Spleen (tissue), 11 donors: ENCODE results near the gene KHDC4. TPM values are rescaled to one million over a fixed set of nuclear protein-coding genes. Genes with fewer than 3 reads are reported as not detected.

Source experiments
- DNase-seq: peaks from one replicate; pipeline ENCODE4 v3.0.0-alpha.2; 2020
- H3K27ac ChIP-seq, 8 donors: fragments of 200-600 bp; sonication (generic) in 7 of 8; 1 replicate in 4 of 8; 2 replicates in 4 of 8; pipeline versions ENCODE4 v1.5.0 to v1.8.0; 2016 to 2021; ENCODE audit warnings: inconsistent platforms in 4 of 8, mild to moderate bottlenecking in 4 of 8, moderate library complexity in 1 of 8
- H3K27me3 ChIP-seq, 7 donors: fragments of 200-600 bp; sonication (generic) in 6 of 7; replicated peaks in 1 of 7; 1 replicate in 4 of 7; 2 replicates in 3 of 7; pipeline versions ENCODE4 v1.5.0 to v1.8.0; 2016 to 2021; ENCODE audit warnings: inconsistent platforms in 3 of 7, mild to moderate bottlenecking in 1 of 7
- H3K36me3 ChIP-seq, 6 donors: fragments of 200-600 bp; sonication (generic) in 5 of 6; 1 replicate in 4 of 6; 2 replicates in 2 of 6; pipeline versions ENCODE4 v1.5.0 to v1.8.0; 2016 to 2021; ENCODE audit warnings: inconsistent platforms in 2 of 6
- H3K4me1 ChIP-seq, 6 donors: fragments of 200-600 bp; sonication (generic) in 5 of 6; 1 replicate in 3 of 6; 2 replicates in 3 of 6; pipeline versions ENCODE4 v1.5.0 to v1.8.0; 2016 to 2021; ENCODE audit warnings: inconsistent platforms in 3 of 6
- H3K4me3 ChIP-seq, 8 donors: fragments of 200-600 bp; sonication (generic) in 7 of 8; 1 replicate in 4 of 8; 2 replicates in 4 of 8; pipeline versions ENCODE4 v1.5.0 to v1.8.0; 2016 to 2021; ENCODE audit warnings: inconsistent platforms in 4 of 8, mild to moderate bottlenecking in 4 of 8, moderate library complexity in 2 of 8
- H3K9me3 ChIP-seq, 8 donors: fragments of 200-600 bp; sonication (generic) in 7 of 8; 1 replicate in 4 of 8; 2 replicates in 4 of 8; pipeline versions ENCODE4 v1.5.0 to v1.8.0; 2016 to 2021; ENCODE audit warnings: inconsistent platforms in 4 of 8
- POLR2A ChIP-seq, 3 donors: fragments of 450-650 bp; IDR thresholded peaks; one replicate each; pipeline ENCODE4 v1.5.1; 2017; ENCODE audit warnings: antibody characterized with exemption in 3 of 3, mild to moderate bottlenecking in 1 of 3
- POLR2AphosphoS5 ChIP-seq, 3 donors: sonication (generic); formaldehyde crosslinking; IDR thresholded peaks; one replicate each; pipeline ENCODE4 v1.5.1; 2017; ENCODE audit warnings: antibody characterized with exemption in 3 of 3
- WGBS, 5 donors: extraction: QIAGEN DNeasy Blood & Tissue Kit in 3 of 5; methylation state at CpG; one replicate each; pipeline versions ENCODE4 v1.1.5 to v1.1.7; 2013 to 2018; 5-methylcytosine and 5-hydroxymethylcytosine counted together
- intact Hi-C: fragments of 100-400 bp; cut with DNase I; formaldehyde crosslinking; loops from one replicate; pipeline ENCODE4 v1.15.0; 2023; ENCODE audit warnings: low total_unique reads
- polyA plus RNA-seq, 3 donors: library from polyadenylated mRNA; stranded (reverse); fragments of 200-250 nt; gene quantifications; one replicate each; pipeline ENCODE4 v1.2.1, GENCODE V29; 2013
- total RNA-seq, 7 donors: library from RNA; depleted of rRNA in 3 of 7; stranded (reverse); fragments of >200 nt in 3 of 7; fragmentation: NEBNext Ultra II Directional in 4 of 7; extraction: Animal tissue kit (Norgen Biotek cat#: 25700) in 4 of 7; gene quantifications; one replicate each; pipeline versions ENCODE4 v1.1.0 to v1.2.1, GENCODE V29; 2016 to 2021
- TF ChIP-seq, protein P1 (sequence below), 11 experiments: fragments of 200-600 bp in 7 of 11; fragments of 450-650 bp in 4 of 11; sonication (generic) in 4 of 11; IDR thresholded peaks in 8 of 11; conservative IDR thresholded peaks in 3 of 11; 1 replicate in 7 of 11; 2 replicates in 4 of 11; pipeline versions ENCODE4 v1.4.0 to v1.8.0; 2016 to 2021; ENCODE audit warnings: antibody characterized with exemption in 11 of 11, inconsistent platforms in 4 of 11, mild to moderate bottlenecking in 1 of 11
- donor health status: healthy with polysubstance abuse.
- donor health status: DM: no; HTN: no; CAD: no; lungs with moderate emphysema.
- donor health status: DM: no; HTN: no; CAD: no.
- donor health status: Bipolar disorder and iron deficiency.
- donor health status: healthy.
- donor health status: DM: no; HTN: no; CAD: no.
- donor health status: DM: yes; HTN: yes; CAD: no.

KHDC4 gene
- total and polyA plus RNA-seq, 10 donors: 24.9 to 70.5 (median 50.7) TPM

DNA sequence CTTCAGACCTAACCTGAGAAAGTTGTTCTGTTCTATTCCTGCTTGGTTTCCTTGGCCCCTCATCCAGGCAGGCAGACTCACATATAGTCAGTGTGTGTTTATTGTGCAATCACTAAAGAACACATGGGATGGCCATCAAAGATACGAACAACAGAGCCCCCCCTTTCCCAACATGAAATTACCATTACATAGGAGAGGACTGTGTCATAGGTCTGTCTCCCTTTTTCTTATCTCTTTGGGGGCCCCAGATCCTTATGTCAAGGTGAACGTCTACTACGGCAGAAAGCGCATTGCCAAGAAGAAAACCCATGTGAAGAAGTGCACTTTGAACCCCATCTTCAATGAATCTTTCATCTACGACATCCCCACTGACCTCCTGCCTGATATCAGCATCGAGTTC lies 53.3 kb downstream of the KHDC4 start:
- H3K9me3 ChIP-seq: no peaks in the 10 kb centered on the region
- intact Hi-C loops: no loop called here
- H3K27ac ChIP-seq: no peak overlapping the region
- H3K36me3 ChIP-seq: peaks cover 0 to 29% (median 2%) of the 10 kb centered on the region in 6 donors
- H3K27me3 ChIP-seq: no peaks in the 10 kb centered on the region
- TF ChIP-seq, protein P1, sequence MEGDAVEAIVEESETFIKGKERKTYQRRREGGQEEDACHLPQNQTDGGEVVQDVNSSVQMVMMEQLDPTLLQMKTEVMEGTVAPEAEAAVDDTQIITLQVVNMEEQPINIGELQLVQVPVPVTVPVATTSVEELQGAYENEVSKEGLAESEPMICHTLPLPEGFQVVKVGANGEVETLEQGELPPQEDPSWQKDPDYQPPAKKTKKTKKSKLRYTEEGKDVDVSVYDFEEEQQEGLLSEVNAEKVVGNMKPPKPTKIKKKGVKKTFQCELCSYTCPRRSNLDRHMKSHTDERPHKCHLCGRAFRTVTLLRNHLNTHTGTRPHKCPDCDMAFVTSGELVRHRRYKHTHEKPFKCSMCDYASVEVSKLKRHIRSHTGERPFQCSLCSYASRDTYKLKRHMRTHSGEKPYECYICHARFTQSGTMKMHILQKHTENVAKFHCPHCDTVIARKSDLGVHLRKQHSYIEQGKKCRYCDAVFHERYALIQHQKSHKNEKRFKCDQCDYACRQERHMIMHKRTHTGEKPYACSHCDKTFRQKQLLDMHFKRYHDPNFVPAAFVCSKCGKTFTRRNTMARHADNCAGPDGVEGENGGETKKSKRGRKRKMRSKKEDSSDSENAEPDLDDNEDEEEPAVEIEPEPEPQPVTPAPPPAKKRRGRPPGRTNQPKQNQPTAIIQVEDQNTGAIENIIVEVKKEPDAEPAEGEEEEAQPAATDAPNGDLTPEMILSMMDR (IDR thresholded peaks at IDR 0.05 in 8 of 11, conservative IDR thresholded peaks at IDR 0.05 in 3 of 11): no peak
- TF ChIP-seq POLR2AphosphoS5 (IDR thresholded peaks at IDR 0.05) (no peak), POLR2A (IDR thresholded peaks at IDR 0.05) (no peak)
- no peak for DNase-seq
- no peaks in the 10 kb centered on the region for H3K4me1 ChIP-seq
- 89 to 94% (median 91%) methylated on average over 6 of the region's 6 CpGs for WGBS, 5 donors
- H3K4me3 ChIP-seq: no peak overlapping the region

DNA sequence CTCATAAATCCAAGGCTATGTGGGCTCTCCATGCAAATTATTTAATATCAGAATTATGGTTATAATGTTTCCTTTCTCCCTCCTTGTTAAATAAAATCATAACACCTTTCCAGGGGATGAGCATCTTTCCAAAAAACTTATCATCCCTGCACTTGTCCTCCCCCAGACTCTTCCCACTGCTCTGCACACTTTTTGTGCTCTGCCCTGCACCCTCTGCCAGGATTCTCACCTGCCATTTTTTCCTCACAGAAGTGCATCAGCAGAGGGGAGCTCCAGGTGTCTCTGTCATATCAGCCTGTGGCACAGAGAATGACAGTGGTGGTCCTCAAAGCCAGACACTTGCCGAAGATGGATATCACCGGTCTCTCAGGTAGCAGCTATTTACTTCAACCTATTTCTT lies 54.0 kb downstream of the KHDC4 start:
- WGBS, 5 donors: 96 to 100% (median 98%) methylated on average over 2 of the region's 2 CpGs
- no peak for DNase-seq
- intact Hi-C loops: no loop called here
- Histone ChIP-seq H3K4me1 (no peaks in the 10 kb centered on the region), H3K36me3 (peaks cover 0 to 29% (median 2%) of the 10 kb centered on the region in 6 donors), H3K27ac (no peak overlapping the region), H3K27me3 (no peaks in the 10 kb centered on the region), H3K9me3 (no peaks in the 10 kb centered on the region), H3K4me3 (no peak overlapping the region)
- TF ChIP-seq, protein P1 (IDR thresholded peaks at IDR 0.05 in 8 of 11, conservative IDR thresholded peaks at IDR 0.05 in 3 of 11): no peak
- no peak for TF ChIP-seq POLR2A (IDR thresholded peaks at IDR 0.05)
- no peak for TF ChIP-seq POLR2AphosphoS5 (IDR thresholded peaks at IDR 0.05)

DNA sequence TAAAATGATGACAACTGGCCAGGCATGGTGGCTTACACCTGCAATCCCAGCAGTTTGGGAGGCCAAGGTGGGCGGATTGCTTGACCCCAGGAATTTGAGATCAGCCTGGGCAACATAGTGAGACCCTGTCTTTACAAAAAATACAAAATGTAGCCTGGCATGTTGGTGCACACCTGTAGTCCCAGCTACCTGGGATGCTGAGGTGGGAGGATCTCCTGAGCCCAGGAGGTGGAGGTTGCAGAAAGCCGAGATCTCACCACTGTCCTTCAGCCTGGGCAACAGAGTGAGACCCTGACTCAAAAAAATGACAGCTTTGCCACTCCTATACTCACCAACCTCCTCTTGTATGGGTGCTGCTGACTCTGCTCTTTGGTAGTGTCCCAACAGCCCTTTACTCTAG lies 56.3 kb downstream of the KHDC4 start:
- Histone ChIP-seq H3K27ac (no peak overlapping the region), H3K27me3 (no peaks in the 10 kb centered on the region), H3K36me3 (peaks cover 0 to 26% (median 2%) of the 10 kb centered on the region in 6 donors), H3K4me3 (no peak overlapping the region), H3K9me3 (no peaks in the 10 kb centered on the region), H3K4me1 (no peaks in the 10 kb centered on the region)
- TF ChIP-seq, protein P1 (IDR thresholded peaks at IDR 0.05 in 8 of 11, conservative IDR thresholded peaks at IDR 0.05 in 3 of 11): no peak
- intact Hi-C loops: no loop called here
- DNase-seq: no peak
- WGBS, 5 donors: 94 to 100% (median 96%) methylated on average over 2 of the region's 2 CpGs

DNA sequence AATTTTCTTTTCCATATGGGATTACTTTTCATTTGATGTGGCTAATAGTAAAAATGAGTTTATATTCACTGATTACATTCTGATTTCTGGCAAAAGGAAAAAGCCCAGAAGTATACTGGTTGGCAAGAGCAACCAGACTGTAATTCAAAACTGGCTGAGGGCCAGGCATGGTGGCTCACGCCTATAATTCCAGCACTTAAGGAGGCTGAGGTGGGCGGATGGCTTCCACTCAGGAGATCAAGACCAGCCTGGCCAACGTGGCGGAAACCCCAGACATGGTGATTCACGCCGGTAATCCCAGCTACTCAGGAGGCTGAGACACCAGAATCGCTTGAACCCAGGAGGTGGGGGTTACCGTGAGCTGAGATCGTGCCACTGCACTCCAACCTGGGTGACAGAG lies 60.4 kb downstream of the KHDC4 start:
- DNase-seq: no peak
- WGBS, 5 donors: 81 to 90% (median 87%) methylated on average over 9 of the region's 9 CpGs

More for the DNA sequence above, 60.4 kb downstream of the KHDC4 start:
- peaks cover 0 to under 1% (median 0%) of the 10 kb centered on the region in 6 donors for H3K36me3 ChIP-seq
- intact Hi-C loops: no loop called here
- no peak overlapping the region for H3K4me3 ChIP-seq
- H3K27ac ChIP-seq: no peak overlapping the region
- TF ChIP-seq POLR2AphosphoS5 (IDR thresholded peaks at IDR 0.05): no peak
- TF ChIP-seq, protein P1 (IDR thresholded peaks at IDR 0.05 in 8 of 11, conservative IDR thresholded peaks at IDR 0.05 in 3 of 11): no peak
- no peak for TF ChIP-seq POLR2A (IDR thresholded peaks at IDR 0.05)
- H3K4me1 ChIP-seq: peaks cover 0 to 13% (median 0%) of the 10 kb centered on the region in 6 donors
- H3K27me3 ChIP-seq: no peaks in the 10 kb centered on the region
- no peaks in the 10 kb centered on the region for H3K9me3 ChIP-seq
